Measurements from ENCODE around the gene FBXO31.

FBXO31 gene

GRCh38 chr16:87383505-87384161 lies at the start of gene FBXO31:
TSS of gene FBXO31 (minus strand) at chr16:87383776. CDS start at chr16:87383744, 32 bp downstream.
- DNase-seq (ENCODE audit: low read depth in 2 of 2) = peak; percentile 81 to 83

GRCh38 chr16:87432330-87432915 lies 48.8 kb upstream of the FBXO31 start:
- no peak for DNase-seq (ENCODE audit: low read depth in 2 of 2)

- DNase-seq (ENCODE audit: low read depth in 2 of 2) = no peak
Measured at GRCh38 chr16:87431926-87432325, 48.4 kb upstream of the FBXO31 start.

GRCh38 chr16:87426423-87427215 lies 43.0 kb upstream of the FBXO31 start:
- no peak for DNase-seq (ENCODE audit: low read depth in 2 of 2)

- no peak for DNase-seq (ENCODE audit: low read depth in 2 of 2)
Measured at GRCh38 chr16:87425941-87426340, 42.4 kb upstream of the FBXO31 start.

GRCh38 chr16:87424266-87424665 lies 40.7 kb upstream of the FBXO31 start:
- no peak for DNase-seq (ENCODE audit: low read depth in 2 of 2)

GRCh38 chr16:87423429-87423828 lies 39.9 kb upstream of the FBXO31 start:
- DNase-seq (ENCODE audit: low read depth in 2 of 2) = no peak

GRCh38 chr16:87422106-87422505 lies 38.5 kb upstream of the FBXO31 start:
- no peak for DNase-seq (ENCODE audit: low read depth in 2 of 2)

- no peak for DNase-seq (ENCODE audit: low read depth in 2 of 2)
Measured at GRCh38 chr16:87421003-87421912, 37.7 kb upstream of the FBXO31 start.

GRCh38 chr16:87420026-87421002 lies 36.7 kb upstream of the FBXO31 start:
- DNase-seq (ENCODE audit: low read depth in 2 of 2) = no peak

- DNase-seq (ENCODE audit: low read depth in 2 of 2) = no peak
Measured at GRCh38 chr16:87418644-87419043, 35.1 kb upstream of the FBXO31 start.

- DNase-seq (ENCODE audit: low read depth in 2 of 2) = no peak
Measured at GRCh38 chr16:87418216-87418615, 34.6 kb upstream of the FBXO31 start.

GRCh38 chr16:87417528-87417910 lies 33.9 kb upstream of the FBXO31 start:
- no peak for DNase-seq (ENCODE audit: low read depth in 2 of 2)

GRCh38 chr16:87416826-87417527 lies 33.4 kb upstream of the FBXO31 start:
- DNase-seq (ENCODE audit: low read depth in 2 of 2) = no peak

GRCh38 chr16:87415441-87415840 lies 31.9 kb upstream of the FBXO31 start:
- DNase-seq (ENCODE audit: low read depth in 2 of 2) = no peak

GRCh38 chr16:87414251-87414680 lies 30.7 kb upstream of the FBXO31 start:
- DNase-seq (ENCODE audit: low read depth in 2 of 2) = peak in 1 of 2 donors; percentile 22

GRCh38 chr16:87412996-87413421 lies 29.4 kb upstream of the FBXO31 start:
- DNase-seq (ENCODE audit: low read depth in 2 of 2) = no peak

GRCh38 chr16:87412371-87412995 lies 28.9 kb upstream of the FBXO31 start:
- DNase-seq (ENCODE audit: low read depth in 2 of 2) = no peak
